Loucy (cell line): Measurements from ENCODE around the gene LSM5.

Source experiments
- H2AFZ ChIP-seq: fragments of 200-600 bp; sonication (generic); 2 replicates; pipeline ENCODE4 v1.6.0; 2016; ENCODE audit warnings: antibody characterized with exemption, mild to moderate bottlenecking, low read length, moderate library complexity
- H3F3A ChIP-seq: fragments of 200-600 bp; 2 replicates; pipeline ENCODE4 v1.6.0; 2016; ENCODE audit warnings: antibody characterized with exemption, low read depth, mild to moderate bottlenecking
- H3K27me3 ChIP-seq: fragments of 200-600 bp; sonication (generic); 2 replicates; pipeline ENCODE4 v1.6.1; 2014; ENCODE audit warnings: low read length, mild to moderate bottlenecking; ENCODE audit not compliant: insufficient read depth, poor library complexity, severe bottlenecking
- H3K36me3 ChIP-seq: fragments of 200-600 bp; sonication (generic); 2 replicates; pipeline ENCODE4 v1.6.1; 2016; ENCODE audit warnings: low read length; ENCODE audit not compliant: insufficient read depth
- H3K4me1 ChIP-seq: fragments of 200-600 bp; sonication (generic); 2 replicates; pipeline ENCODE4 v1.5.1; 2014; ENCODE audit warnings: low read length, mild to moderate bottlenecking; ENCODE audit not compliant: insufficient read depth, poor library complexity, severe bottlenecking
- H3K4me2 ChIP-seq: fragments of 200-600 bp; sonication (generic); 2 replicates; pipeline ENCODE4 v1.6.0; 2014; ENCODE audit warnings: antibody characterized with exemption, low read length, low read depth, mild to moderate bottlenecking; ENCODE audit not compliant: poor library complexity, severe bottlenecking
- H3K4me3 ChIP-seq: fragments of 200-600 bp; sonication (generic); 2 replicates; pipeline ENCODE4 v1.5.1; 2014; ENCODE audit warnings: low read length, mild to moderate bottlenecking, mixed read lengths; ENCODE audit not compliant: poor library complexity, severe bottlenecking
- H3K79me2 ChIP-seq: fragments of 200-600 bp; sonication (generic); 2 replicates; pipeline ENCODE4 v1.6.1; 2014; ENCODE audit warnings: low read length; ENCODE audit not compliant: insufficient read depth
- H3K9ac ChIP-seq: fragments of 200-600 bp; sonication (generic); 2 replicates; pipeline ENCODE4 v1.6.0; 2014; ENCODE audit warnings: mild to moderate bottlenecking, low read depth, low read length, moderate library complexity; ENCODE audit not compliant: poor library complexity, severe bottlenecking
- H3K9me2 ChIP-seq: fragments of 200-600 bp; sonication (generic); replicated peaks from 2 replicates; pipeline ENCODE4 v1.6.1; 2016; ENCODE audit warnings: low read depth, low read length, mixed read lengths
- H3K9me3 ChIP-seq: fragments of 200-600 bp; sonication (generic); 2 replicates; pipeline ENCODE4 v1.6.1; 2014; ENCODE audit warnings: mild to moderate bottlenecking, antibody characterized with exemption, low read length, low read depth; ENCODE audit not compliant: insufficient read depth
- H4K20me1 ChIP-seq: fragments of 200-600 bp; sonication (generic); 2 replicates; pipeline ENCODE4 v1.6.0; 2014; ENCODE audit warnings: antibody characterized with exemption, low read length, mild to moderate bottlenecking; ENCODE audit not compliant: insufficient read depth, poor library complexity, severe bottlenecking
- EZH2phosphoT487 ChIP-seq: fragments of 200-600 bp; IDR thresholded peaks from 2 replicates; pipeline ENCODE4 v1.6.1; 2018; ENCODE audit warnings: antibody characterized with exemption, mild to moderate bottlenecking, moderate library complexity, borderline replicate concordance
- TF ChIP-seq, protein P1 (sequence below): fragments of 200-600 bp; sonication (generic); conservative IDR thresholded peaks from 2 replicates; pipeline ENCODE4 v1.5.1; 2014; ENCODE audit warnings: mild to moderate bottlenecking, antibody characterized with exemption, low read length

Gene LSM5

GRCh38 chr7:32533276-32534029 is 43.3 kb upstream of the LSM5 start:
- H3K27me3 ChIP-seq = no peaks in the 10 kb centered on the region
- no peaks in the 10 kb centered on the region for H3F3A ChIP-seq
- H3K4me1 ChIP-seq = no peaks in the 10 kb centered on the region
- H3K4me3 ChIP-seq = no peak overlapping the region
- no peak overlapping the region for H3K9ac ChIP-seq
- H3K79me2 ChIP-seq = peaks cover 26% of the 10 kb centered on the region; the same call in 1 of the 2 replicates
- H4K20me1 ChIP-seq = no peaks in the 10 kb centered on the region
- TF ChIP-seq, protein P1, sequence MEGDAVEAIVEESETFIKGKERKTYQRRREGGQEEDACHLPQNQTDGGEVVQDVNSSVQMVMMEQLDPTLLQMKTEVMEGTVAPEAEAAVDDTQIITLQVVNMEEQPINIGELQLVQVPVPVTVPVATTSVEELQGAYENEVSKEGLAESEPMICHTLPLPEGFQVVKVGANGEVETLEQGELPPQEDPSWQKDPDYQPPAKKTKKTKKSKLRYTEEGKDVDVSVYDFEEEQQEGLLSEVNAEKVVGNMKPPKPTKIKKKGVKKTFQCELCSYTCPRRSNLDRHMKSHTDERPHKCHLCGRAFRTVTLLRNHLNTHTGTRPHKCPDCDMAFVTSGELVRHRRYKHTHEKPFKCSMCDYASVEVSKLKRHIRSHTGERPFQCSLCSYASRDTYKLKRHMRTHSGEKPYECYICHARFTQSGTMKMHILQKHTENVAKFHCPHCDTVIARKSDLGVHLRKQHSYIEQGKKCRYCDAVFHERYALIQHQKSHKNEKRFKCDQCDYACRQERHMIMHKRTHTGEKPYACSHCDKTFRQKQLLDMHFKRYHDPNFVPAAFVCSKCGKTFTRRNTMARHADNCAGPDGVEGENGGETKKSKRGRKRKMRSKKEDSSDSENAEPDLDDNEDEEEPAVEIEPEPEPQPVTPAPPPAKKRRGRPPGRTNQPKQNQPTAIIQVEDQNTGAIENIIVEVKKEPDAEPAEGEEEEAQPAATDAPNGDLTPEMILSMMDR = no peak
- no peak for TF ChIP-seq EZH2phosphoT487
- H2AFZ ChIP-seq = no peak overlapping the region
- H3K4me2 ChIP-seq = no peak overlapping the region
- H3K9me2 ChIP-seq = no peaks in the 10 kb centered on the region
- peaks cover 15% of the 10 kb centered on the region; the same call in 1 of the 2 replicates for H3K36me3 ChIP-seq
- peaks cover 6% of the 10 kb centered on the region; the same call in 1 of the 2 replicates for H3K9me3 ChIP-seq

- H2AFZ ChIP-seq = no peak overlapping the region
- H3K9ac ChIP-seq = no peak overlapping the region
- TF ChIP-seq, protein P1 = no peak
- no peak for TF ChIP-seq EZH2phosphoT487
- H4K20me1 ChIP-seq = no peaks in the 10 kb centered on the region
- peaks cover 30% of the 10 kb centered on the region; the same call in 1 of the 2 replicates for H3K79me2 ChIP-seq
- peaks cover 15% of the 10 kb centered on the region; the same call in 1 of the 2 replicates for H3K36me3 ChIP-seq
- H3K4me3 ChIP-seq = no peak overlapping the region
- peaks cover 6% of the 10 kb centered on the region; the same call in 1 of the 2 replicates for H3K9me3 ChIP-seq
- H3K27me3 ChIP-seq = no peaks in the 10 kb centered on the region
- no peaks in the 10 kb centered on the region for H3K9me2 ChIP-seq
- no peak overlapping the region for H3K4me2 ChIP-seq
- no peaks in the 10 kb centered on the region for H3F3A ChIP-seq
- H3K4me1 ChIP-seq = no peaks in the 10 kb centered on the region
Measured at GRCh38 chr7:32532716-32533115, 42.5 kb upstream of the LSM5 start.

- Histone ChIP-seq H3K9me3 (peaks cover 6% of the 10 kb centered on the region; the same call in 1 of the 2 replicates), H3K27me3 (no peaks in the 10 kb centered on the region), H3K9ac (no peak overlapping the region), H3K79me2 (peaks cover 30% of the 10 kb centered on the region; the same call in 1 of the 2 replicates), H3K9me2 (no peaks in the 10 kb centered on the region), H3F3A (no peaks in the 10 kb centered on the region), H4K20me1 (no peaks in the 10 kb centered on the region), H3K36me3 (peaks cover 15% of the 10 kb centered on the region; the same call in 1 of the 2 replicates), H2AFZ (no peak overlapping the region), H3K4me2 (no peak overlapping the region), H3K4me3 (no peak overlapping the region), H3K4me1 (no peaks in the 10 kb centered on the region)
- TF ChIP-seq, protein P1 = no peak
- no peak for TF ChIP-seq EZH2phosphoT487
Measured at GRCh38 chr7:32532086-32532485, 41.9 kb upstream of the LSM5 start.
